ENCODE data around the gene CDKN1C. TPM values are rescaled to one million over a fixed set of nuclear protein-coding genes. Genes with fewer than 3 reads are reported as not detected.

Gene CDKN1C
- total RNA-seq, 1 donor from 2014 or later = 42.1 TPM

DNA sequence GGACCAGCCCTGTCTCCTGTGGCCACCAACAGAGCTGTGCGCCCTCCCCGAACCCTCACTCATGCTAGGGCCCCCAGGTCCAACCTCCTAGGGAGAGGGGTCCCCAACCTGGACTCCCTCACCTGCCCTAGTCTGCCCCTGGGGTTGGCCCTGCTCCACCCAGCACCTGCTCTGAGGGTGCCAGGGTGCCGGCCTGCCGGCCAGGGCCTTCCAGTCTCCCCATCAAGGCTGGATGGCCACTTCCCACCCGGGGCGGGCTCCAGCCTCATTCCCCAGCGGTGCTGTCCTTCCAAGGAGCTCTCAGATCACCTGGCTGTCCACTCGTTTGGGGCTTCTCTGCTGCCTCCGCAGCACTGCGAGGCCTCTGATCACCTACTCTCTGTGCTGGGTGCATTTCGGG lies 39.1 kb downstream of the CDKN1C start:
- DNase-seq (no peak), ATAC-seq (no peak)
- H3K27me3 ChIP-seq = no peaks in the 10 kb centered on the region
- TF ChIP-seq, protein P1, sequence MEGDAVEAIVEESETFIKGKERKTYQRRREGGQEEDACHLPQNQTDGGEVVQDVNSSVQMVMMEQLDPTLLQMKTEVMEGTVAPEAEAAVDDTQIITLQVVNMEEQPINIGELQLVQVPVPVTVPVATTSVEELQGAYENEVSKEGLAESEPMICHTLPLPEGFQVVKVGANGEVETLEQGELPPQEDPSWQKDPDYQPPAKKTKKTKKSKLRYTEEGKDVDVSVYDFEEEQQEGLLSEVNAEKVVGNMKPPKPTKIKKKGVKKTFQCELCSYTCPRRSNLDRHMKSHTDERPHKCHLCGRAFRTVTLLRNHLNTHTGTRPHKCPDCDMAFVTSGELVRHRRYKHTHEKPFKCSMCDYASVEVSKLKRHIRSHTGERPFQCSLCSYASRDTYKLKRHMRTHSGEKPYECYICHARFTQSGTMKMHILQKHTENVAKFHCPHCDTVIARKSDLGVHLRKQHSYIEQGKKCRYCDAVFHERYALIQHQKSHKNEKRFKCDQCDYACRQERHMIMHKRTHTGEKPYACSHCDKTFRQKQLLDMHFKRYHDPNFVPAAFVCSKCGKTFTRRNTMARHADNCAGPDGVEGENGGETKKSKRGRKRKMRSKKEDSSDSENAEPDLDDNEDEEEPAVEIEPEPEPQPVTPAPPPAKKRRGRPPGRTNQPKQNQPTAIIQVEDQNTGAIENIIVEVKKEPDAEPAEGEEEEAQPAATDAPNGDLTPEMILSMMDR (IDR thresholded peaks at IDR 0.05) = no peak
- no peaks in the 10 kb centered on the region for H3K4me1 ChIP-seq
- no peaks in the 10 kb centered on the region for H3K9me3 ChIP-seq
- H3K27ac ChIP-seq = no peak overlapping the region
- intact Hi-C loops (cut with DNase I) = no loop called here
- H3K4me3 ChIP-seq = no peak overlapping the region
- no peaks in the 10 kb centered on the region for H3K36me3 ChIP-seq

DNA sequence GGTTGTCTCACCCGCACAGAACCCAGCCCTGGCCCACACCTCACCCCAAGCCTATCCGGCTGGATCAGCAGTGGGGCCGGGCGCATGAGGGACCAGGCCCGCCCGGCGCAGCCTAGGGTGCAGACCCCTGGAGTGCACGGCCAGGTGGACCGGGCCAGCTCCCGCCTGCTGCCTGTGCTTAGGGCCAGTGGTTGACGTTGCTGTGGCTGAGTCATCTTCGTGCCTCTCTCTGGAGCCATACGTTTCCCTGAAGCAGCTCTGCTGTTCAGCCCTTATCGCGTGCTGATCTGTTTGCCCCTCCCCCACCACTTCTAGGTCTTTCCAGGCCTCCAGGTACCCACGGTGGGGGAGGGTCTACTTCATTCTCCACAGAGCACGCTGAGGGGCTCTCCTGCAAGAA lies 39.5 kb downstream of the CDKN1C start:
- Histone ChIP-seq H3K4me3 (no peak overlapping the region), H3K27me3 (no peaks in the 10 kb centered on the region), H3K4me1 (no peaks in the 10 kb centered on the region), H3K9me3 (no peaks in the 10 kb centered on the region), H3K36me3 (no peaks in the 10 kb centered on the region), H3K27ac (no peak overlapping the region)
- intact Hi-C loops (cut with DNase I) = no loop called here
- no peak for DNase-seq
- TF ChIP-seq, protein P1 (IDR thresholded peaks at IDR 0.05) = no peak
- no peak for ATAC-seq

DNA sequence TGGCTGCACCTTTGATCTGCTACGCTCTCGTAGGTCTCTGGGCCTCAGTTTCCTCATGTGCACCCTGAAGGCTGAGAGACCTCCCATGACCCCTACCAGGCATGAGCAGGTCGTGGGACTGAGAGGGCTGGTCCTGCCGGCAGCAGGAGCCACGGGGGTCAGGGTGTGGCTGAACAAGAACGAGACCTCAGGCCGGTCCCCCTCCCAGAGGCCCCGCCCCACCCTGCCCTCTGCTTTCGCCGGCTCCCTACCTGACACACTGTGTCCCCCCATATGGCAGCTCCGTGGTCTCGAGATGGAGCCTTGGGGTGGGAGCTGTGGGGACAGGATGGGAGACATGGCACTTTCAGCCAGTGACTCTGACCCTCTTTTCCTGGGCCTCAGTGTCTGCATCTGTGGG lies 40.6 kb downstream of the CDKN1C start:
- no peaks in the 10 kb centered on the region for H3K4me1 ChIP-seq
- DNase-seq (no peak), ATAC-seq (no peak)
- no peaks in the 10 kb centered on the region for H3K36me3 ChIP-seq
- intact Hi-C loops (cut with DNase I) = no loop called here
- no peak overlapping the region for H3K27ac ChIP-seq
- H3K4me3 ChIP-seq = no peak overlapping the region
- H3K27me3 ChIP-seq = no peaks in the 10 kb centered on the region
- TF ChIP-seq, protein P1 (IDR thresholded peaks at IDR 0.05) = no peak
- no peaks in the 10 kb centered on the region for H3K9me3 ChIP-seq

DNA sequence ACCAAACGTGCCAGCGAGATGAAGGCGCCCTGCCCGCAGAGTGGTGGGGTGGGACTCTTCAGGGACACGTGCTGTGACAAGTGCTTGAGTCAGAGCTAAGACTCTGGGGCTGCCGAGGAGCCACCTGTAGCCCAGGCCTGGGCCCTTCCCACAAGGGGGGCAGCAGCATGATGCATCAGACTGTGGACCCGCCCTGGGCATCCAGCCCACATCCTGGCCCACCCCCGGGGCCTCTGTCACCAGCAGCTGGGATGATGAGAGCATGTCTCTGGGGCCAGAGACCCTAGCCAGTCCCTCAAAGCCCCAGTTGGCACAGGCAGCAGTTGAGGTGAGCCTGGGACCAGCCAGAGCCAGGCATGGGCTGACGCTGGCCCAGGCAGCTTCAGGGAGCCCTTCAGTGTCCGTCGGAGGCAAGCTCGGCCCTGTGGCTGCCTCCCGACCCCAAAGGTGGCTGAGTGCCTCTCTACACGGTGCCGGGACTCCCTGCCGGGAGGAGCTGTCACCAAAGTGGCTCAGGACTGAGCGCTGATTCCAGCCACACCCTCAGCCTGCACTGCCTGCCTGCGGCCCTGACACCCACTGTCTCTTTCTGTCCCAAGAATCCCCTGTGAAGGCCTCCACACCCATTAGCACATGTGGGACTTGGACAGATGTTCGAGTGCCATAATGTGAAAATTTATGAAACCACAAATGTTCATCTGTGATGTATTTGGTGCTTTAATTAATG lies 41.3 kb downstream of the CDKN1C start:
- TF ChIP-seq, protein P1 (IDR thresholded peaks at IDR 0.05) = no peak
- intact Hi-C loops (cut with DNase I) = no loop called here
- ATAC-seq = no peak
- H3K4me1 ChIP-seq = no peaks in the 10 kb centered on the region
- H3K9me3 ChIP-seq = no peaks in the 10 kb centered on the region
- no peaks in the 10 kb centered on the region for H3K36me3 ChIP-seq
- no peak overlapping the region for H3K27ac ChIP-seq
- H3K27me3 ChIP-seq = no peaks in the 10 kb centered on the region
- H3K4me3 ChIP-seq = no peak overlapping the region
- no peak for DNase-seq

DNA sequence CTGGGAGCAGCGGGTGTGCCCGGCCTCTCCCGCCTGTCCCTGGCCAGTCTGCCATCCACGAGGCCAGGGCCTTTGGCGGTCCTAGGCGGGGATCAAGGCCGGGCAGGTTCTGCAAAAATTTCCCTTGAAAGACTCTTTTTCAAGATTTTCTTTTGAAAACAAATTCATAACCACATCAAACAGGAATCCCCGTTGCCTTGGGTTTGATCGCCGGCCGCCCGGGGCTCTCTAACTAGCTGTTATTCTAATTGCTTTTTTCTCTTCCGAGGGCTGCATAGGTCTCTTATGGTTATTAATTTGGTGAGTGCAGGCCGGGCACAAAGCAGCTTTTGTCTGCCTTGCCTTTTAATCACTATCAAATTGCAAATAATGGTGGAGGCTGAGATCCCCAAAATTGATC lies 42.0 kb downstream of the CDKN1C start:
- DNase-seq = no peak
- no peak overlapping the region for H3K27ac ChIP-seq
- no peaks in the 10 kb centered on the region for H3K9me3 ChIP-seq
- H3K4me1 ChIP-seq = no peaks in the 10 kb centered on the region
- intact Hi-C loops (cut with DNase I) = no loop called here
- TF ChIP-seq, protein P1 (IDR thresholded peaks at IDR 0.05) = no peak
- ATAC-seq = no peak
- H3K36me3 ChIP-seq = no peaks in the 10 kb centered on the region
- no peak overlapping the region for H3K4me3 ChIP-seq
- no peaks in the 10 kb centered on the region for H3K27me3 ChIP-seq

DNA sequence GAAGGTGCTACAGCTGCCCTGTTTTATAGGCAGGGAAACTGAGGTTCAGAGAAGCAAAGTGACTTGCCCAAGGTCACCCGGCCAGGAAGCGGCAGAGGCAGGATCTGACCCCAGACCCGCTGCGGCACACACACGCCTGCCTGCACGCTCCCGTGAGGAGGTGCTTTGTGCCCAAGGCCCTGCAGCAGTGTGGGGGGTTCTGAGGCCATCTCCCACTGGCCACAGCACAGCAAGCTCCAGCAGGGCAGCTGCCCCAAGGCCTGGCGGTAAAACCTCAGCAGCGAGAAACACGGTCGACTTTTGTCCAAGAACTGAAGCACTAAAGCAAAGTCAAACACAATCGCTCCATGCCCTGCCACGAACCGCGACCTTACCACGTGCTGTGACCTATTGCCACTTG lies 42.7 kb downstream of the CDKN1C start:
- no peak overlapping the region for H3K4me3 ChIP-seq
- TF ChIP-seq, protein P1 (IDR thresholded peaks at IDR 0.05) = no peak
- no peaks in the 10 kb centered on the region for H3K36me3 ChIP-seq
- no peaks in the 10 kb centered on the region for H3K9me3 ChIP-seq
- H3K4me1 ChIP-seq = no peaks in the 10 kb centered on the region
- no peak for ATAC-seq
- H3K27me3 ChIP-seq = no peaks in the 10 kb centered on the region
- H3K27ac ChIP-seq = no peak overlapping the region
- DNase-seq = no peak
- intact Hi-C loops (cut with DNase I) = no loop called here

Data from upper lobe of right lung (tissue), 1 donor.